HCT116 (cell line): ENCODE data around the gene ZSCAN30. TPM values are rescaled to one million over a fixed set of nuclear protein-coding genes. Genes with fewer than 3 reads are reported as not detected.

Experiments
- ATAC-seq: fragments of 200-7000 bp; cut with Tn5 transposase; 2 replicates; pipeline ENCODE4 v1.9.1; 2020; ENCODE audit warnings: mild to moderate bottlenecking, moderate library complexity
- BruUV-seq: library from RNA; stranded (reverse); fragments of 400-500 nt; replicated peaks from 2 replicates; lab custom pipeline; 2021; lab: Mats Ljungman, UMichigan
- CTCF ChIA-PET: fragments of 300-600 bp; sonication (Branson Sonifier 250); formaldehyde crosslinking; loops from one replicate; lab custom pipeline; 2021; ENCODE audit warnings: antibody characterized with exemption; lab: Charles Lee
- POLR2A ChIA-PET: fragments of 300-600, 350-600 bp; sonication (Branson Sonifier 250); formaldehyde crosslinking; loops from one replicate; lab custom pipeline; 2021; ENCODE audit warnings: antibody characterized with exemption; lab: Charles Lee
- RAD21 ChIA-PET, 2 experiments: fragments of 300-600 bp; sonication (Branson Sonifier 250); formaldehyde crosslinking; loops; one replicate each; lab custom pipeline; 2023; ENCODE audit warnings: low total read pairs in 2 of 2; ENCODE audit not compliant: uncharacterized antibody in 2 of 2, unreplicated experiment in 2 of 2, low non-redundant PET in 1 of 2; lab: Charles Lee
- DNase-seq: peaks from one replicate; pipeline ENCODE4 v3.0.0-alpha.2; 2010; ENCODE audit warnings: low read depth, low spot score
- H2AFZ ChIP-seq: fragments of 200-600 bp; shearing (Covaris generic), sonication (generic); 2 replicates; pipeline ENCODE4 v1.6.1; 2017; ENCODE audit warnings: low read depth, mixed run types, mixed read lengths, antibody characterized with exemption, low read length; ENCODE audit not compliant: poor library complexity, severe bottlenecking
- H3K27ac ChIP-seq: 2 replicates; pipeline ENCODE4 v1.5.1; 2012; ENCODE audit warnings: low read depth, low read length
- H3K27me3 ChIP-seq: fragments of 200-600 bp; sonication (generic); 2 replicates; pipeline ENCODE4 v1.6.1; 2016; ENCODE audit warnings: mixed run types, low read length, mixed read lengths; ENCODE audit not compliant: insufficient read depth
- H3K36me3 ChIP-seq, 2 experiments: fragments of 200-500 bp in 1 of 2; fragments of 200-600 bp in 1 of 2; sonication (Bioruptor generic) in 1 of 2; sonication (generic) in 1 of 2; 2 replicates each; pipeline versions ENCODE4 v1.5.1 to v1.6.1; 2014 to 2016; ENCODE audit warnings: low read length in 2 of 2, inconsistent platforms in 1 of 2, mixed read lengths in 1 of 2, mixed run types in 1 of 2; ENCODE audit not compliant: insufficient read depth in 2 of 2, control insufficient read depth in 1 of 2
- H3K4me1 ChIP-seq, 2 experiments: fragments of 200-600 bp in 1 of 2; sonication (generic) in 1 of 2; 2 replicates each; pipeline versions ENCODE4 v1.5.1 to v1.6.1; 2012 to 2017; ENCODE audit warnings: low read length in 2 of 2, inconsistent platforms in 1 of 2, mild to moderate bottlenecking in 1 of 2, mixed read lengths in 1 of 2, mixed run types in 1 of 2, moderate library complexity in 1 of 2; ENCODE audit not compliant: insufficient read depth in 2 of 2, control insufficient read depth in 1 of 2
- H3K4me2 ChIP-seq: fragments of 200-600 bp; sonication (generic); 2 replicates; pipeline ENCODE4 v1.6.1; 2017; ENCODE audit warnings: mixed run types, low read length, mixed read lengths
- H3K4me3 ChIP-seq, 2 experiments: fragments of 200-600 bp in 1 of 2; sonication (generic) in 1 of 2; replicated peaks in 1 of 2; 2 replicates each; pipeline ENCODE4 v1.5.1; 2011 to 2016; ENCODE audit warnings: low read length in 2 of 2, control low read depth in 1 of 2, low read depth in 1 of 2, mild to moderate bottlenecking in 1 of 2, mixed read lengths in 1 of 2, mixed run types in 1 of 2
- H3K79me2 ChIP-seq: fragments of 200-600 bp; sonication (generic); 2 replicates; pipeline ENCODE4 v1.6.1; 2017; ENCODE audit warnings: mild to moderate bottlenecking, mixed run types, low read length, moderate library complexity, mixed read lengths; ENCODE audit not compliant: insufficient read depth
- H3K9ac ChIP-seq: fragments of 200-600 bp; sonication (generic); 2 replicates; pipeline ENCODE4 v1.6.1; 2016; ENCODE audit warnings: low read length, mixed read lengths
- H3K9me2 ChIP-seq: fragments of 200-600 bp; sonication (generic), shearing (Covaris generic); 2 replicates; pipeline ENCODE4 v1.6.1; 2017; ENCODE audit warnings: mixed run types, mild to moderate bottlenecking, moderate library complexity; ENCODE audit not compliant: insufficient read depth
- H3K9me3 ChIP-seq, 2 experiments: fragments of 200-500 bp in 1 of 2; fragments of 200-600 bp in 1 of 2; sonication (Bioruptor generic) in 1 of 2; sonication (generic) in 1 of 2; 2 replicates each; pipeline ENCODE4 v1.6.1; 2014 to 2017; ENCODE audit warnings: low read length in 2 of 2, mixed read lengths in 2 of 2, inconsistent platforms in 1 of 2, low read depth in 1 of 2, mild to moderate bottlenecking in 1 of 2, mixed run types in 1 of 2, moderate library complexity in 1 of 2; ENCODE audit not compliant: control insufficient read depth in 1 of 2, insufficient read depth in 1 of 2
- H4K20me1 ChIP-seq: fragments of 200-600 bp; sonication (generic), shearing (Covaris generic); 2 replicates; pipeline ENCODE4 v1.6.1; 2017; ENCODE audit warnings: mixed run types, mild to moderate bottlenecking, moderate library complexity; ENCODE audit not compliant: insufficient read depth
- CBX3 ChIP-seq: IDR thresholded peaks from 2 replicates; pipeline ENCODE4 v1.6.1; 2012; ENCODE audit warnings: low read depth
- CEBPB ChIP-seq: IDR thresholded peaks from 2 replicates; pipeline ENCODE4 v1.6.1; 2012; ENCODE audit warnings: low read depth
- EGR1 ChIP-seq: IDR thresholded peaks from 2 replicates; pipeline ENCODE4 v1.6.1; 2012; ENCODE audit warnings: low read depth
- POLR2A ChIP-seq: IDR thresholded peaks from 2 replicates; pipeline ENCODE4 v1.7.0; 2011; ENCODE audit warnings: borderline replicate concordance; ENCODE audit not compliant: insufficient read depth, insufficient read length; ENCODE audit errors: extremely low read depth
- SIN3A ChIP-seq: IDR thresholded peaks from 2 replicates; pipeline ENCODE4 v1.6.1; 2012; ENCODE audit warnings: low read depth
- SP1 ChIP-seq: IDR thresholded peaks from 2 replicates; pipeline ENCODE4 v1.6.1; 2012; ENCODE audit warnings: low read depth
- SRF ChIP-seq: IDR thresholded peaks from 2 replicates; pipeline ENCODE4 v1.6.1; 2012; ENCODE audit warnings: low read depth
- YY1 ChIP-seq: IDR thresholded peaks from 2 replicates; pipeline ENCODE4 v1.6.1; 2011; ENCODE audit warnings: low read length, low read depth, moderate library complexity, mild to moderate bottlenecking; ENCODE audit not compliant: insufficient replicate concordance; ENCODE audit errors: extremely low read depth
- ZFX ChIP-seq: fragments of 450-650 bp; IDR thresholded peaks from 2 replicates; pipeline ENCODE4 v1.6.1; 2017
- intact Hi-C: fragments of 100-400 bp; cut with micrococcal nuclease; formaldehyde crosslinking; loops from 2 replicates; pipeline ENCODE4 v1.10.0; 2022
- total RNA-seq: library from RNA; stranded (reverse); gene quantifications from one replicate; pipeline ENCODE4 v1.2.1, GENCODE V29; 2021; ENCODE audit not compliant: unreplicated experiment
- TF ChIP-seq, protein P1 (sequence below): IDR thresholded peaks from 2 replicates; pipeline ENCODE4 v1.6.1; 2012
- TF ChIP-seq, protein P2 (sequence below): IDR thresholded peaks from 2 replicates; pipeline ENCODE4 v1.6.1; 2011; ENCODE audit warnings: mild to moderate bottlenecking, low read length, moderate library complexity; ENCODE audit not compliant: insufficient replicate concordance; ENCODE audit errors: extremely low read depth

The ZSCAN30 gene
- total RNA-seq, 1 experiment from 2014 or later = 11.5 TPM

DNA sequence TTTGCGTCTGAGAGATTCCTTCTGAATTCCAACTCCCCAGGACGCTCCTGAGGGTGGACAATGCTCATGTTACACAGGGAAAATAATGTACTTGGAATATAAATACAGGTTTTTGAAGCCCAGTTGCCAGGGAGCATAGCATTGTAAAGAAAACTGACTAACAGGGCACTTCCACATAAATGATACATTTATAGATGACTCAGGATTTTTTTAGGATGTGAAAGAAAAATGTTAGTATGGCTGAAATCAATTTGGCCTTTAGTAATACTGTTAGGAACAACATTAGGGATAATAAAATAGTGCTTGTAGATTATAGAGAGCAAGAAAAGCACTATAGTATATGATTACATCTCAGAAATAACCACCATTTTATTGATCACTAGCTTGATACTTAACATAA is 25.6 kb downstream of the ZSCAN30 start:
- RAD21 ChIA-PET = interaction anchor here in 1 of 2 experiments (0.6 kb wide), 1 partner anchor 193 kb away, joined by 4 read pairs; no protein-coding TSS in a partner anchor
- H3K9me3 ChIP-seq = peaks cover 0 to 6% of the 10 kb centered on the region in 2 experiments; a peak in 1 of 4 replicates
- no peaks in the 10 kb centered on the region for H3K27me3 ChIP-seq
- POLR2A ChIA-PET = no interaction called here
- TF ChIP-seq CBX3 = no peak
- no peaks in the 10 kb centered on the region for H3K4me1 ChIP-seq
- intact Hi-C loops = no loop called here
- no TSS peak for BruUV-seq
- no peak overlapping the region for H3K9ac ChIP-seq
- no peaks in the 10 kb centered on the region for H3K9me2 ChIP-seq
- H3K27ac ChIP-seq = no peak overlapping the region
- no peaks in the 10 kb centered on the region; a peak in 1 of 4 replicates for H3K36me3 ChIP-seq
- H3K4me3 ChIP-seq = no peak overlapping the region
- no peak for DNase-seq
- no peaks in the 10 kb centered on the region for H4K20me1 ChIP-seq
- CTCF ChIA-PET = no interaction called here
- H3K79me2 ChIP-seq = no peaks in the 10 kb centered on the region
- ATAC-seq = no peak
- no peak overlapping the region for H2AFZ ChIP-seq
- no peak overlapping the region for H3K4me2 ChIP-seq

DNA sequence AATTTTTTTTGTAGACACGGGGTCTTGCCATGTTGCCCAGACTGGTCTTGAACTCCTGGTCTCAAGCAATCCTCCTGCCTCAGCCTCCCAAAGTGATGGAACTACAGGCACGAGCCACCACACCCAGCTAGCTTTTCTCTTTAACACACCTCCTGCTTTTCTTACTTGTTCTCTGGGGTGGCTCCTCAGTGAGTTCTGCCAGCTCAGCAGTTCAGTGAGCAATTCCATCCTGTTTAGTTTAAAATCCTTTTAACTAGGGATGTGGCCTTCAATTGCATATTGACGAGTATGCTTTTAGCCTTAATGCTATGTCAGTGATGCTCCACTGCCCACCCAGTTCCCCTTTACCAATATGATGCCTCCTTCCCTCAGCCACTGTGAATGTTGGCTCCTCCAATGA is 33.1 kb downstream of the ZSCAN30 start:
- Histone ChIP-seq H4K20me1 (no peaks in the 10 kb centered on the region), H3K4me1 (no peaks in the 10 kb centered on the region), H3K36me3 (no peaks in the 10 kb centered on the region; a peak in 1 of 4 replicates), H3K27me3 (no peaks in the 10 kb centered on the region), H3K4me3 (no peak overlapping the region), H3K9me3 (peaks cover 8 to 25% of the 10 kb centered on the region in 2 experiments; a peak in 3 of 4 replicates)
- DNase-seq = no peak
- BruUV-seq = no TSS peak
- TF ChIP-seq CEBPB = no peak
- TF ChIP-seq YY1 = no peak
- TF ChIP-seq EGR1 = no peak
- no peak for TF ChIP-seq CBX3
- TF ChIP-seq SIN3A = no peak
- no peak for TF ChIP-seq ZFX
- TF ChIP-seq SRF = no peak
- TF ChIP-seq SP1 = no peak
- TF ChIP-seq, protein P1, sequence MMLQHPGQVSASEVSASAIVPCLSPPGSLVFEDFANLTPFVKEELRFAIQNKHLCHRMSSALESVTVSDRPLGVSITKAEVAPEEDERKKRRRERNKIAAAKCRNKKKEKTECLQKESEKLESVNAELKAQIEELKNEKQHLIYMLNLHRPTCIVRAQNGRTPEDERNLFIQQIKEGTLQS = no peak
- no peak for TF ChIP-seq POLR2A
- TF ChIP-seq, protein P2, sequence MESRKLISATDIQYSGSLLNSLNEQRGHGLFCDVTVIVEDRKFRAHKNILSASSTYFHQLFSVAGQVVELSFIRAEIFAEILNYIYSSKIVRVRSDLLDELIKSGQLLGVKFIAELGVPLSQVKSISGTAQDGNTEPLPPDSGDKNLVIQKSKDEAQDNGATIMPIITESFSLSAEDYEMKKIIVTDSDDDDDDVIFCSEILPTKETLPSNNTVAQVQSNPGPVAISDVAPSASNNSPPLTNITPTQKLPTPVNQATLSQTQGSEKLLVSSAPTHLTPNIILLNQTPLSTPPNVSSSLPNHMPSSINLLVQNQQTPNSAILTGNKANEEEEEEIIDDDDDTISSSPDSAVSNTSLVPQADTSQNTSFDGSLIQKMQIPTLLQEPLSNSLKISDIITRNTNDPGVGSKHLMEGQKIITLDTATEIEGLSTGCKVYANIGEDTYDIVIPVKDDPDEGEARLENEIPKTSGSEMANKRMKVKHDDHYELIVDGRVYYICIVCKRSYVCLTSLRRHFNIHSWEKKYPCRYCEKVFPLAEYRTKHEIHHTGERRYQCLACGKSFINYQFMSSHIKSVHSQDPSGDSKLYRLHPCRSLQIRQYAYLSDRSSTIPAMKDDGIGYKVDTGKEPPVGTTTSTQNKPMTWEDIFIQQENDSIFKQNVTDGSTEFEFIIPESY = no peak
- TF ChIP-seq, all 23 proteins: peak for 0
- no peak overlapping the region for H3K27ac ChIP-seq
- POLR2A ChIA-PET = no interaction called here
- no peak overlapping the region for H2AFZ ChIP-seq
- ATAC-seq = no peak
- no peak overlapping the region for H3K9ac ChIP-seq
- H3K79me2 ChIP-seq = no peaks in the 10 kb centered on the region
- CTCF ChIA-PET = no interaction called here
- no peaks in the 10 kb centered on the region for H3K9me2 ChIP-seq
- RAD21 ChIA-PET = no interaction called here
- no peak overlapping the region for H3K4me2 ChIP-seq
- intact Hi-C loops = no loop called here
